ENCODE measurements around the gene QDPR.

- no peak for TF ChIP-seq CTCF (IDR thresholded peaks at IDR 0.05 in 2 of 3, conservative IDR thresholded peaks at IDR 0.05 in 1 of 3; ENCODE audit: insufficient read depth in 2 of 3, low read depth in 1 of 3, low read length in 3 of 3)
- no peak for TF ChIP-seq REST (IDR thresholded peaks at IDR 0.05; ENCODE audit: borderline replicate concordance)
- no peak for TF ChIP-seq REST (CRISPR knock-in tag; IDR thresholded peaks at IDR 0.05; ENCODE audit: low read depth)
- TF ChIP-seq RFX1 (IDR thresholded peaks at IDR 0.05), result no peak
- no peak for TF ChIP-seq MTA3 (IDR thresholded peaks at IDR 0.05; ENCODE audit: borderline replicate concordance)
- no peak for TF ChIP-seq STAG1 (CRISPR knock-in tag; IDR thresholded peaks at IDR 0.05; ENCODE audit: borderline replicate concordance)
- TF ChIP-seq LCOR (CRISPR knock-in tag; IDR thresholded peaks at IDR 0.05), result no peak
- TF ChIP-seq ZNF146 (CRISPR knock-in tag; IDR thresholded peaks at IDR 0.05; ENCODE audit: unreplicated experiment), result no peak
- TF ChIP-seq MAX (CRISPR knock-in tag; IDR thresholded peaks at IDR 0.05), result no peak
- TF ChIP-seq ZFX (CRISPR knock-in tag; IDR thresholded peaks at IDR 0.05), result no peak
- no peak for TF ChIP-seq TCF7L2 (IDR thresholded peaks at IDR 0.05; ENCODE audit: low read depth, low read length)
- TF ChIP-seq TEAD2 (tag; IDR thresholded peaks at IDR 0.05), result no peak
- no peak for TF ChIP-seq FOXJ3 (CRISPR knock-in tag; IDR thresholded peaks at IDR 0.05)
- TF ChIP-seq FOXM1 (IDR thresholded peaks at IDR 0.05; ENCODE audit: low read depth), result no peak
- TF ChIP-seq FOXM1 (CRISPR knock-in tag; IDR thresholded peaks at IDR 0.05; ENCODE audit: low read depth), result no peak
These were observed 32.3 kb upstream of the QDPR start for GRCh38 chr4:17544205-17544604.

All from K562 (cell line).